WI38 (cell line): ENCODE measurements around the gene KIAA0513.

Source experiments
- H3K4me3 ChIP-seq: 2 replicates; pipeline ENCODE4 v1.5.1; 2011; ENCODE audit warnings: low read depth, mild to moderate bottlenecking, control low read depth, low read length
- CTCF ChIP-seq: IDR thresholded peaks from 2 replicates; pipeline ENCODE4 v1.5.1; 2012; ENCODE audit warnings: low read depth, mild to moderate bottlenecking, control low read depth, low read length

Gene KIAA0513

DNA sequence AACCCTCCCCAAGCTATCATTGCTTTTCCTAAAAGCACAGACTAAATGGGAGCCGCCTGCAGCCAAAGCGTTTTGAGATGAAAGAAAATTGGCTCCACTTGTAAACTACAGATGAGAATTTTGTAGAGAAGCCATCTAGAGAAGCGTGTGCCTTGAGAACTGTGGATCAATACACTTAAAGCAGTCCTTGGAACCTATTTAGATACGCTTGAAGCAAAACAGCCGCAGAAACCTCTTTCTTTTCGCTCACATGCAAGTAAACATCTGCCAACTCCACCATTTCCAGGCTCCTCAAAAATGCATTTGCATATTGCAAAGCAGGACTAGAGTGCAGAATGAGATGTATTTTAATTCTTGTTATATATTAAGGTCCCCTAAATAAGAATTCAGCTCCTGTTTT lies 13.1 kb downstream of the KIAA0513 start:
- no peak for TF ChIP-seq CTCF
- no peak overlapping the region for H3K4me3 ChIP-seq

- no peak for TF ChIP-seq CTCF
- H3K4me3 ChIP-seq: no peak overlapping the region
Observed at GRCh38 chr16:85041219-85042166, 13.9 kb downstream of the KIAA0513 start.

- no peak overlapping the region for H3K4me3 ChIP-seq
- no peak for TF ChIP-seq CTCF
Observed at GRCh38 chr16:85042167-85042526, 14.6 kb downstream of the KIAA0513 start.

DNA sequence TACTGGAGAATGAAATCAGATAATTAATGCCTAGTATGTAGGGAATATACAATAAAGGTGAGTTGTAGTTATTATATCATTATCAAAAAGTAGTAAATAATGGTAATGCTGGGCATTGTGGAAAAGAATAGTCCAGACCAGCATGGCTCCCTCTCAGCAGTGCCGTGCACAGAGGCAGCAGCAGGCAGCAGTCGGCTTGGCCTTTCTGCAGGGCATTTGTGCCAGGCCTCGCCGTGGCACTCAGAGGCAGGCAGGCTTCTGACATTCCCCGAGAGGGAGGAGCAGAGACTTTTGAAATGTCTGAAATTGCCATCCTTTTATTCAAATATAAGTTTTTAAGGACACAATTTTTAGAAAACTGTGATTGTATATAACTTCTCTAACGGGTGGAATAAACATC lies 15.0 kb downstream of the KIAA0513 start:
- no peak for TF ChIP-seq CTCF

DNA sequence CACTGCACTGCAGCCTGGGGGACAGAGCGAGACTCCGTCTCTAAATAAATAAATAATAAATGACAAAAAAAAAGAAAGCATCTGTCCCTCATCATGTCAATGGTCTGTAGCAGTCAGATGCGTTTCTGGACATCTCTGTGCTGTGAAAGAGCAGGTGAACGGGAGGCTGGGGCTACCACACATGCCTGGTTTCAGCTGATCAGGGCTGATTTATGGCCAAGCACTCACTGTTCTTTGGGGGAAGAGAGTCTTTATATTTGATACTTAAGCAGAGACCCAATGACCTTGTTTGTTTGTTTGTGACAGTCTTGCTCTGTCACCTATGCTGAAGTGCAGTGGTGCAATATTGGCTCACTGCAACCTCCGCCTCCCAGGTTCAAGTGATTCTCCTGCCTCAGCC lies 17.5 kb downstream of the KIAA0513 start:
- H3K4me3 ChIP-seq: no peak overlapping the region
- no peak for TF ChIP-seq CTCF

More for the DNA sequence above, 15.0 kb downstream of the KIAA0513 start:
- H3K4me3 ChIP-seq: no peak overlapping the region

GRCh38 chr16:85045641-85046471 lies 18.3 kb downstream of the KIAA0513 start:
- no peak overlapping the region for H3K4me3 ChIP-seq
- no peak for TF ChIP-seq CTCF
